GM12875 (cell line): ENCODE data around the gene ALKBH5.
A peak's percentile ranks its signal among the peaks of the same experiment; 100 is the strongest.

ENCODE experiments used
- H3K4me3 ChIP-seq: one replicate; pipeline ENCODE4 v1.5.1; 2011; ENCODE audit warnings: low read depth, low read length, control low read depth
- CTCF ChIP-seq: IDR thresholded peaks from 2 replicates; pipeline ENCODE4 v1.5.1; 2011; ENCODE audit warnings: low read depth, mild to moderate bottlenecking, control low read depth, inconsistent platforms, low read length, moderate library complexity, borderline replicate concordance; ENCODE audit not compliant: insufficient read depth

ALKBH5 gene

GRCh38 chr17:18185391-18185790 is 1.8 kb downstream of the ALKBH5 start:
- TF ChIP-seq CTCF: no peak
- peak overlapping the region; percentile 92 for H3K4me3 ChIP-seq

GRCh38 chr17:18185832-18186626 is 2.4 kb downstream of the ALKBH5 start:
- H3K4me3 ChIP-seq: peak overlapping the region; percentile 92
- no peak for TF ChIP-seq CTCF

GRCh38 chr17:18186627-18186982 is 3.0 kb downstream of the ALKBH5 start:
- peak overlapping the region; percentile 92 for H3K4me3 ChIP-seq

GRCh38 chr17:18187226-18187625 is 3.6 kb downstream of the ALKBH5 start:
- TF ChIP-seq CTCF: no peak
- H3K4me3 ChIP-seq: peak overlapping the region; percentile 92

More at GRCh38 chr17:18186627-18186982, 3.0 kb downstream of the ALKBH5 start:
- no peak for TF ChIP-seq CTCF

- no peak for TF ChIP-seq CTCF
Observed at GRCh38 chr17:18187821-18188761, 4.5 kb downstream of the ALKBH5 start.

GRCh38 chr17:18190628-18191235 is 7.1 kb downstream of the ALKBH5 start:
- H3K4me3 ChIP-seq: no peak overlapping the region
- TF ChIP-seq CTCF: no peak

More at GRCh38 chr17:18187821-18188761, 4.5 kb downstream of the ALKBH5 start:
- H3K4me3 ChIP-seq: no peak overlapping the region
